Endothelial cell of umbilical vein (primary cell): ENCODE measurements around the gene ADGRG7. TPM values are rescaled to one million over a fixed set of nuclear protein-coding genes. Genes with fewer than 3 reads are reported as not detected.

Experiments used
- BruUV-seq: library from RNA; stranded (reverse); fragments of 400-500 nt; replicated peaks from 2 replicates; lab custom pipeline; 2021; lab: Mats Ljungman, UMichigan
- CTCF ChIA-PET: fragments of 300-600, 350-600 bp; sonication (Branson Sonifier 250); formaldehyde crosslinking; loops from one replicate; lab custom pipeline; 2021; ENCODE audit warnings: antibody characterized with exemption, inconsistent platforms; lab: Charles Lee
- POLR2A ChIA-PET: fragments of 300-600, 350-600 bp; sonication (Branson Sonifier 250); formaldehyde crosslinking; loops from one replicate; lab custom pipeline; 2021; ENCODE audit warnings: antibody characterized with exemption, inconsistent platforms; lab: Charles Lee
- DNase-seq: peaks from one replicate; pipeline ENCODE4 v3.0.0-alpha.2; 2011; ENCODE audit warnings: low read depth, low spot score
- FAIRE-seq: peaks from 2 replicates; lab custom pipeline; 2011; peaks lifted over from hg19 to GRCh38; lab: Jason Lieb, UNC
- H2AFZ ChIP-seq: 2 replicates; pipeline ENCODE4 v1.6.0; 2012; ENCODE audit warnings: low read depth, low read length, control low read depth, inconsistent platforms
- H3K27ac ChIP-seq: 2 replicates; pipeline ENCODE4 v1.5.1; 2011; ENCODE audit warnings: low read depth, mild to moderate bottlenecking, control low read depth, low read length, moderate library complexity; ENCODE audit not compliant: insufficient read depth
- H3K27me3 ChIP-seq, 2 experiments: 2 replicates each; pipeline versions ENCODE4 v1.6.0 to v1.6.1; 2011; ENCODE audit warnings: low read length in 2 of 2, mixed read lengths in 1 of 2; ENCODE audit not compliant: control insufficient read depth in 2 of 2, insufficient read depth in 2 of 2
- H3K36me3 ChIP-seq, 2 experiments: 2 replicates in 1 of 2; 3 replicates in 1 of 2; pipeline ENCODE4 v1.5.1; 2011; ENCODE audit warnings: low read length in 2 of 2, mild to moderate bottlenecking in 1 of 2, moderate library complexity in 1 of 2; ENCODE audit not compliant: control insufficient read depth in 2 of 2, insufficient read depth in 2 of 2; ENCODE audit errors: extremely low read depth in 1 of 2
- H3K4me1 ChIP-seq: 3 replicates; pipeline ENCODE4 v1.5.1; 2011; ENCODE audit warnings: mild to moderate bottlenecking, low read length; ENCODE audit not compliant: control insufficient read depth, insufficient read depth; ENCODE audit errors: extremely low read depth
- H3K4me2 ChIP-seq: 2 replicates; pipeline ENCODE4 v1.6.1; 2011; ENCODE audit warnings: low read length, control low read depth, mixed read lengths; ENCODE audit not compliant: insufficient read depth
- H3K4me3 ChIP-seq, 3 experiments: fragments of 200-600 bp in 1 of 3; sonication (generic), shearing (Covaris generic) in 1 of 3; replicated peaks in 1 of 3; 2 replicates each; pipeline ENCODE4 v1.5.1; 2011 to 2016; ENCODE audit warnings: control low read depth in 3 of 3, low read length in 3 of 3, mild to moderate bottlenecking in 2 of 3, inconsistent platforms in 1 of 3, low read depth in 1 of 3, moderate library complexity in 1 of 3; ENCODE audit not compliant: insufficient read depth in 1 of 3
- H3K79me2 ChIP-seq: 2 replicates; pipeline ENCODE4 v1.6.0; 2012; ENCODE audit warnings: low read length, inconsistent platforms; ENCODE audit not compliant: control insufficient read depth, insufficient read depth
- H3K9ac ChIP-seq: replicated peaks from 2 replicates; pipeline ENCODE3; 2011; ENCODE audit warnings: low read length, control low read depth; ENCODE audit not compliant: insufficient read depth; ENCODE audit errors: extremely low read depth
- H3K9me1 ChIP-seq: replicated peaks from 3 replicates; pipeline ENCODE4 v1.6.0; 2011; ENCODE audit warnings: mild to moderate bottlenecking, low read length; ENCODE audit not compliant: control insufficient read depth, insufficient read depth; ENCODE audit errors: extremely low read depth
- H3K9me3 ChIP-seq: replicated peaks from 2 replicates; pipeline ENCODE4 v1.5.1; 2012; ENCODE audit warnings: low read length, inconsistent platforms; ENCODE audit not compliant: control insufficient read depth, insufficient read depth
- H4K20me1 ChIP-seq: replicated peaks from 2 replicates; pipeline ENCODE3; 2011; ENCODE audit warnings: mild to moderate bottlenecking, low read length; ENCODE audit not compliant: control insufficient read depth, insufficient read depth; ENCODE audit errors: extremely low read depth
- CTCF ChIP-seq, 2 donors: IDR thresholded peaks; 1 replicate in 1 of 2; 2 replicates in 1 of 2; pipeline ENCODE4 v1.5.1; 2011; ENCODE audit warnings: low read length in 2 of 2, mild to moderate bottlenecking in 2 of 2, moderate library complexity in 2 of 2, control low read depth in 1 of 2, inconsistent platforms in 1 of 2, low read depth in 1 of 2; ENCODE audit not compliant: insufficient read depth in 1 of 2; ENCODE audit errors: extremely low read depth in 1 of 2
- EZH2 ChIP-seq: IDR thresholded peaks from 2 replicates; pipeline ENCODE4 v1.6.1; 2012; ENCODE audit warnings: borderline replicate concordance, low read depth, mild to moderate bottlenecking, moderate library complexity, low read length, inconsistent platforms; ENCODE audit not compliant: severe bottlenecking
- FOS ChIP-seq: IDR thresholded peaks from 2 replicates; pipeline ENCODE4 v1.6.1; 2011; ENCODE audit warnings: mild to moderate bottlenecking, low read length, moderate library complexity, borderline replicate concordance; ENCODE audit not compliant: insufficient read depth
- GATA2 ChIP-seq: IDR thresholded peaks from 2 replicates; pipeline ENCODE4 v1.7.0; 2011; ENCODE audit warnings: low read depth, mild to moderate bottlenecking, moderate library complexity, mixed read lengths, low read length; ENCODE audit not compliant: insufficient read length, insufficient read depth
- JUN ChIP-seq: IDR thresholded peaks from 2 replicates; pipeline ENCODE4 v1.6.1; 2011; ENCODE audit warnings: borderline replicate concordance, low read depth; ENCODE audit not compliant: insufficient read length, insufficient read depth
- MAX ChIP-seq: IDR thresholded peaks from 2 replicates; pipeline ENCODE4 v1.6.1; 2011; ENCODE audit not compliant: insufficient read depth, insufficient read length
- MYC ChIP-seq: IDR thresholded peaks from one replicate; pipeline ENCODE4 v1.6.1; 2011; ENCODE audit warnings: mild to moderate bottlenecking, low read depth, low read length
- POLR2A ChIP-seq: IDR thresholded peaks from 2 replicates; pipeline ENCODE4 v1.6.1; 2012; ENCODE audit warnings: low read depth, mild to moderate bottlenecking, control low read depth, low read length
- POLR2AphosphoS5 ChIP-seq: IDR thresholded peaks from 2 replicates; pipeline ENCODE4 v1.6.1; 2012; ENCODE audit warnings: low read depth, mild to moderate bottlenecking, control low read depth, low read length, moderate library complexity; ENCODE audit not compliant: insufficient read depth
- dilution Hi-C: fragments of 300-500 bp; cut with MboI; formaldehyde crosslinking; loops from one replicate; pipeline ENCODE4 v1.15.0; 2019; ENCODE audit warnings: low sequenced_read_pairs; ENCODE audit not compliant: extremely low pct_ligation_motif_present
- intact Hi-C: fragments of 100-400 bp; cut with micrococcal nuclease; formaldehyde crosslinking; loops from one replicate; pipeline ENCODE4 v1.10.0; 2022
- polyA plus RNA-seq, 4 experiments: library from polyadenylated mRNA; depleted of rRNA in 3 of 4; stranded (reverse) in 3 of 4; unstranded in 1 of 4; fragments of >200 nt; gene quantifications; 2 replicates each; pipeline versions ENCODE4 v1.2.1 to v1.2.3, GENCODE V29; 2011 to 2012; ENCODE audit warnings: missing spikeins in 1 of 4
- total RNA-seq: library from RNA; stranded (reverse); gene quantifications from 2 replicates; pipeline ENCODE4 v1.2.3, GENCODE V29; 2021

Gene ADGRG7
- total and polyA plus RNA-seq, 2 donors (not counting 3 experiments of a cell fraction or from before 2014, with no cell fraction given), result not detected

DNA sequence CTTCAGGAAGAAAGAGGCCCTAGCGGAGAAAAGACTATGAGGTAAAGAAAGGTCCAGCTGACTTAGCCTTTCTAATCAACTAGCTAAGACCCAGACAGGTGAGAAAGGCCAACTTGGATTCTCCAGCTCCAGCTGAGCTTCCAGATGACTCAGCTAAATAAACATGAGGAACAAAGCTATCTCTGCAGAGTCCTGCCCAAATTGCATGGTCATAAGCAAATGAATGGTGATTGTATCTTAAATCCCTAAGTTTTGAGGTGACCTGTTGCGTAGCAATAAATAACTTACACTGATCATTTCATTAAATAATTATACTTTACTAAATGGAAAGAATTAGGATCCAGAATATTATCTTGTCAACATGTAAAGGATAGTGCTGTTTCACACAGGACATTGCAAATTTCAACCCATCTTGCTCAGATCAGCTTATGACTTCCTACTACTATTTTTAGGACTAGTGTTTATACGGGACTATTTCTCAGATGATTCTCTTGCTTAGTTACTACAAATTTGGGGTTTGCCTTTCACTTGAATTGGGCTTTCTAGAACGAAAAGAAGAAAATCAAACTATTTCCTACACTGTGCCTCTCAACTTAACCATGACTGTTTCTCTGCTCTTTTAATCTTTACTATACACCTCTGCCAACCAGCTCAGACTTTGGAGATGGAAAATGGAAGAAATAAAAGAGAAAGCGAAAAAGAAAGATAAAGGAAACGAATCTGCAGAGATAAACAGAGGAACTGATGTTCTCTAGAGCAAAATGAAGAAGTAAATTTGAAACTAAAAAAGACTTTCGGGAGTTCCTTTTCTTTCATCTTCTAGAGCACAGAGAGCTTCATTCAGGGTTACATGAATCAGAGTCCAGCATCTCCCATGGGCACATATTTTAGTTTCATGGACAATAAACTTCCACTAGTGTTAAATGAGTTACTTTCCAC, 6.6 kb upstream of the ADGRG7 start:
- Histone ChIP-seq H3K4me2 (no peak overlapping the region), H3K9me1 (no peaks in the 10 kb centered on the region), H4K20me1 (no peaks in the 10 kb centered on the region), H3K9me3 (no peaks in the 10 kb centered on the region), H3K4me1 (no peaks in the 10 kb centered on the region), H3K79me2 (no peaks in the 10 kb centered on the region), H3K9ac (no peak overlapping the region), H2AFZ (no peak overlapping the region), H3K27ac (no peak overlapping the region), H3K4me3 (no peak overlapping the region), H3K27me3 (peaks cover 0 to 7% of the 10 kb centered on the region in 2 experiments), H3K36me3 (no peaks in the 10 kb centered on the region)
- intact Hi-C loops (no loop called here), dilution Hi-C loops (no loop called here)
- BruUV-seq, result no TSS peak
- FAIRE-seq (peak; percentile 37), DNase-seq (no peak)
- CTCF ChIA-PET, result interaction anchor here (0.8 to 3.4 kb wide), 12 partner anchors 12 to 194 kb away, joined by 3 to 25 read pairs (median 4); no protein-coding TSS in a partner anchor
- POLR2A ChIA-PET, result no interaction called here
- TF ChIP-seq EZH2 (no peak), POLR2A (no peak), GATA2 (no peak), FOS (no peak), POLR2AphosphoS5 (no peak), MAX (no peak), CTCF (IDR thresholded peaks at IDR 0.05; ENCODE audit: extremely low read depth in 1 of 2, insufficient read depth in 1 of 2, low read depth in 1 of 2, low read length in 2 of 2) (no peak), MYC (no peak), JUN (no peak)
